ENCODE results near the gene CNNM2.
"Not testable (repeated sequence)": the region's sequence is repeated elsewhere in the genome, so short reads cannot be mapped to it uniquely, and the experiment has no call there.

The CNNM2 gene

DNA sequence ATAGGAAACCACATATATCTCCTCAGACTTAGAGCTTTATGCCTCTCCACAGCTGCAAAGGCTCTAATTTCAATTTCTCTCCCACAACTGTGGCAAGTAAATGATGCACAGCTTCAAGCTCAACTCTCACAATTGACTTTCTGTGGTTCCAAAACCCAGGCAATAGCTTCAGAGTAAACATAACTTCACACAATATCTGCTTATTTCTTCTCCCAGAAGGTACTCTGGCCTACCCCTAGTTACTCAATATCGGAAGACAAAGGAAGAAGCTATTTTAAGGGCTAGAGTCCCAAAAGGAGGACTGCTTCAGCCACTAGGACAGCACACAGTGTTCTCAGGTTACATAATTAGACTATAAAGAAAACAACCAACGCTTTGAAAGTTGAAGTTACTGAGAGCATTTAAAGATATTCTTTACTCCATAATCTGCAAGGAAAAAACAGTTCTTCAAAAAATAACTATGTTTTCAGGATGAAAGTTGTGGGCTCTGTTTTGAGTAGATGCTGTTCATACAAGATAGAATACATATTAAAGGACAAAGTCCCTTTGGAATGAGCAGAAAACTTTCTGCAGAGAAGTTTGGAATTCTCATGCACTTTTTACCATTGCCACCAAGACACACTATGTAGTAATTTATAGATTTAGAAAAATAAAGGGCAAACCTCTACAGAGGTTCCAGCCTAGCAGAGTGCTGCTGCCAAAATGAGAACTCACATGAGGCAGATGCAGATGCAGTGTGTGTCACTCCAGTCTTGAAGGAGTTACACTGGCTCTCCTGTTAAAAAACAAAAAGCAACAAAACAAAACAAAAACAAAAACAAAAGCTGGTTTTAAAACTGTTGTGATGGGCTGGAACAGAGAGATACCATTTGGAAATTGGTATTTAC is 193.2 kb downstream of the CNNM2 start:
- no peak for DNase-seq

DNA sequence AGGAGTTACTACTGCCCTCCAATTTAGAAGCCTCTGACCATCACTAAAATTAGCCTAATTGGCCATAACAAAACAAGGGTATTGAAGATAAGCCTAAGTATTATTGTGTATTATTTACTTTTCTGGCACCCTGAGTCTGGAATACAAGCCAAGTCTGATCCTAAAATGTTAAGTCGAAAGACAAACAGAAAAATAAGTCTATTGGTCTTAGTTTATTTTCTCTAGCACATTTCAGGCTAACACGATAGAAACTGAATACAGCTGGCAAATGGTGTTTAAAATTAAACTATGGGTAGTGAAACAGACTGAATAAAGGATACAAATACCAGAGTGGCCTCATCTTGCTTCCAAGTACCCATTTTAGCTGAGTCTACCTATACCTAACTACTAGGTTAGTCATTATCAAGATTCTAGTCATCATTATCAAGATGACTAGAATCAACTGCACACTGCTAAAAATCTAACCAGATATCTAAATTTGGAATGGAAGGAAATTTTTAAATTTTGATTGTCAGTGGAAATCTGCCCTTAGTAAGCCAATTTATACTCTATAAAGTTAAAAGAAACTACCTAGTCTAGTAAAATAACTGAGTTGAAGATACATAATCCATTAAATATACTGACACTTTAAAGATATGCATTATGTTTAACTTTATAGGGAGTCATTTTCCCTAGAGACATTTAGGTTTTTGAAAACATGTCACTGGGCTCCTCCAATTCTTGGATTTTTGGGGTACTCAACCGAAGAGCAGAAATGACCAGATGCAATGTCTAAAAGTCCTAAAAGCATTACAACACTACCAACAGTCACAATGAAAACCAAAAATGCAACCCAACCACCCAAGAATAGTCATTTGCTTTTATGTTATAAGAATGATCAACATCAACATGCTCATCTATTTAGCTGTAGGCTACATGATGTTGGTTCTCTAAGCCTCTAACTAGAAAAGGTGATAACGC is 194.1 kb downstream of the CNNM2 start:
- DNase-seq = no peak

GRCh38 chr10:103114876-103115275 is 196.8 kb downstream of the CNNM2 start:
- DNase-seq = no peak

- DNase-seq = no peak
Measured at GRCh38 chr10:103117247-103117646, 199.2 kb downstream of the CNNM2 start.

DNA sequence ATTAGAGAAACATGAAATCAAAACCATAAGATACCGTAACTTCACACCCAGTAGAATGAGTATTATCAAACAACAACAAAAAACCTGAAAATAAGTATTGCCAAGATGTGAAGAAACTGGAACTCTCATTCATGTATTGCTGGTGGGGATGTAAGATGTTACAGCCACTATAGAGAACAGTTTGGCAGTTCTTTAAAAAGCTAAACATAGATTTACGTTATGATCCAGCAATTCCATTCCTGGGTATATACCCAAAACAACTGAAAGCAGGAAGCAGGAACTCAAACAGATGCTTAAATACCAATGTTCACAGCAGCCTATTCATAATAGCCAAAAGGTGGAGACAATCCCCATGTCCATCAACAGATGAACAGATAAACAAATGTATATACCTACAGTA is 202.5 kb downstream of the CNNM2 start:
- no peak for DNase-seq

DNA sequence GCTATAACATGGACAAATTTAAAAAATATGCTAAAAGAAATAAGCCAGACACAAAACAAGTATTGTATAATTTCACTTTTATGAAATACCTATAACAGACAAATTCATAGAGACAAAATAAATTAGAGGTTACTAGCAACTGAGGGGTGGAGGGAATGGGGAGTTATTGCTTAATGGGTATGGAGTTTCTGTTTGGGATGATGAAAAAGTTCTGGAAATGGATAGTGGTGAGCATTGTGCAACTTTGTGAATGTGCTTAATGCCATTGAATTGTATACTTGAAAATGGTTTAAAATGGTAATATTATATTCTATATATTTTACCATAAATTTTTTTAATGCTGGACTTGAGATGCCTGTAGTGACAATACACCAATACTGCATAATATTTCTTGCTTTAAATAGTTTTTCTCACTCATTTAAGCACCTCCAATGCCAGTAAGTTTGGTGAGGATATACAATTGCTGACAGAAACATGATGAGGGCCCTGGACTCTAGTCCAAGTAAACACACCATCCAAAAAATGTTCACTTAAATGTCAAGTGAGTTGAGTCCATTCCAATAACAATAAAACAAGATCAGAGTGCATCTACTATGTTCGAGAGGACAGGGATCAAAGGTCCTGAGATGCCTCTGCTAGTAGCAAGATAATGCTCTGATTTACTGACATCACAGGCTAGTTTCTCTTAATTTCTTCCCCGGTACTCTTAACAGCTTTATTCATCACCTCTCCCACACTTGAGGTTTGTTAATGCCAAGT is 203.1 kb downstream of the CNNM2 start:
- no peak for DNase-seq

GRCh38 chr10:103123282-103124024 is 205.4 kb downstream of the CNNM2 start:
- DNase-seq = no peak

GRCh38 chr10:103124420-103125096 is 206.5 kb downstream of the CNNM2 start:
- no peak for DNase-seq

GRCh38 chr10:103125323-103126267 is 207.5 kb downstream of the CNNM2 start:
- no peak for DNase-seq

DNA sequence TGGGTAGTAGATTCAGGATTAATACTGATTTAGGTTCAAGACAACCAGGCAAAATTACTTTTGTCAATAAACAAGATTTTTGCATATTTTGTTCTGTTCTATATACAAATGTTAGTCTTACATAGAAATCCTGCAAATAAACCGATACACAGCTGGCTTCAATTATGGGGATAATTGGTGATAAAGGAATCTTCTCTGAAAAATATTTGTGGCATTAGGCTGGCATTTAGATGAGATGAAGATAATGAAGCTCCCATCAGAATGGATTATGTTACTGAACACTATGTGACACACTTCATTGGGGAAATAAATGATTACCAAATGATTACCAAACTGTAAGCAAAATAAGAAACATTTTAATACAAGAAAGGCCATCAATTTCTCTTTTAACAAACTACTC is 209.1 kb downstream of the CNNM2 start:
- no peak for DNase-seq

- not testable (repeated sequence) for DNase-seq
Measured at GRCh38 chr10:103130180-103130579, 212.1 kb downstream of the CNNM2 start.

GRCh38 chr10:103130910-103131309 is 212.8 kb downstream of the CNNM2 start:
- no peak for DNase-seq

DNA sequence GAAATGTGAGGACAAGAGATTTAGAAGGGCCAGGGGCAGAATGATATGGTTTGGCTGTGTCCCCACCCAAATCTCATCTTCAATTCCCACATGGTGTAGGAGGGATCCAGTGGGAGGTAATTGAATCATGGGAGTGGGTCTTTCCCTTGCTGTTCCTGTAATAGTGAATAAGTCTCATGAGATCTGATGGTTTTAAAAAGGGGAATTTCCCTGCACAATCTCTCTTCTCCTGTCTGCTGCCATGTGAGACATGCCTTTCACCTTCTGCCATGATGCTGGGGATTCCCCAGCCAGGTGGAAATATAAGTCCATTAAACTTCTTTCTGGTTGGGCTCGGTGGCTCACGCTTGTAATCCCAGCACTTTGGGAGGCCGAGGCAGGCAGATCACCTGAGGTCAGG is 217.1 kb downstream of the CNNM2 start:
- not testable (repeated sequence) for DNase-seq

GRCh38 chr10:103139803-103140202 is 221.7 kb downstream of the CNNM2 start:
- DNase-seq = no peak

Measured in activated naive CD4-positive, alpha-beta T cell (primary cell).